ENCODE data around the gene RTL9.

Gene RTL9

GRCh38 chrX:110358548-110358947 lies at the start of gene RTL9:
RTL9 (plus strand) TSS chrX:110358848; CDS start chrX:110450618, 91,770 bp downstream.
- DNase-seq (ENCODE audit: low spot score), result no peak
- TF ChIP-seq, protein P1, sequence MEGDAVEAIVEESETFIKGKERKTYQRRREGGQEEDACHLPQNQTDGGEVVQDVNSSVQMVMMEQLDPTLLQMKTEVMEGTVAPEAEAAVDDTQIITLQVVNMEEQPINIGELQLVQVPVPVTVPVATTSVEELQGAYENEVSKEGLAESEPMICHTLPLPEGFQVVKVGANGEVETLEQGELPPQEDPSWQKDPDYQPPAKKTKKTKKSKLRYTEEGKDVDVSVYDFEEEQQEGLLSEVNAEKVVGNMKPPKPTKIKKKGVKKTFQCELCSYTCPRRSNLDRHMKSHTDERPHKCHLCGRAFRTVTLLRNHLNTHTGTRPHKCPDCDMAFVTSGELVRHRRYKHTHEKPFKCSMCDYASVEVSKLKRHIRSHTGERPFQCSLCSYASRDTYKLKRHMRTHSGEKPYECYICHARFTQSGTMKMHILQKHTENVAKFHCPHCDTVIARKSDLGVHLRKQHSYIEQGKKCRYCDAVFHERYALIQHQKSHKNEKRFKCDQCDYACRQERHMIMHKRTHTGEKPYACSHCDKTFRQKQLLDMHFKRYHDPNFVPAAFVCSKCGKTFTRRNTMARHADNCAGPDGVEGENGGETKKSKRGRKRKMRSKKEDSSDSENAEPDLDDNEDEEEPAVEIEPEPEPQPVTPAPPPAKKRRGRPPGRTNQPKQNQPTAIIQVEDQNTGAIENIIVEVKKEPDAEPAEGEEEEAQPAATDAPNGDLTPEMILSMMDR (IDR thresholded peaks at IDR 0.05; ENCODE audit: extremely low read depth, missing control alignments), result no peak

- no peak for DNase-seq (ENCODE audit: low spot score)
Measured at GRCh38 chrX:110310000-110310790, 48.5 kb upstream of the RTL9 start.

DNA sequence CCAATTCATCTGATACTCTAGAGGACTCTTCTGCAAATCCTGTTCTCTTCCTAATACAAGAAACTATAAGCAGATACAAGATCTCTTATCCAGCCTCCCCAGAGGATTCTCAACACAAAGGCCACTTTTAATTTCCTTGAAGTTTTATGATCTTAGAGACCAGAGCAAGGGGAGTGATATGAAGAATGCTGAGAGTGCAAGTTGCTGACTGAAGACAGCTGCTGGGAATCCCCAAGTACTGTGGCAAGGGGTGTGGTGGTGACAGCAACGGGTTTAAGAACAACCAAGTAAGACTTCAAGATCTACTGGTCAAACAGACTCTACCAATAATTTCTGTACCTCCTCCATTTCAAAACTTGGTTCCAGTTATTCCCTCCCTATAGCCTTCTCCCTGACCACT lies 47.8 kb upstream of the RTL9 start:
- DNase-seq (ENCODE audit: low spot score), result peak; percentile 29
- TF ChIP-seq, protein P1 (IDR thresholded peaks at IDR 0.05; ENCODE audit: extremely low read depth, missing control alignments), result no peak

More at GRCh38 chrX:110310000-110310790, 48.5 kb upstream of the RTL9 start:
- TF ChIP-seq, protein P1 (IDR thresholded peaks at IDR 0.05; ENCODE audit: extremely low read depth, missing control alignments), result no peak

GRCh38 chrX:110311437-110312230 lies 47.0 kb upstream of the RTL9 start:
- DNase-seq (ENCODE audit: low spot score), result no peak
- TF ChIP-seq, protein P1 (IDR thresholded peaks at IDR 0.05; ENCODE audit: extremely low read depth, missing control alignments), result no peak

DNA sequence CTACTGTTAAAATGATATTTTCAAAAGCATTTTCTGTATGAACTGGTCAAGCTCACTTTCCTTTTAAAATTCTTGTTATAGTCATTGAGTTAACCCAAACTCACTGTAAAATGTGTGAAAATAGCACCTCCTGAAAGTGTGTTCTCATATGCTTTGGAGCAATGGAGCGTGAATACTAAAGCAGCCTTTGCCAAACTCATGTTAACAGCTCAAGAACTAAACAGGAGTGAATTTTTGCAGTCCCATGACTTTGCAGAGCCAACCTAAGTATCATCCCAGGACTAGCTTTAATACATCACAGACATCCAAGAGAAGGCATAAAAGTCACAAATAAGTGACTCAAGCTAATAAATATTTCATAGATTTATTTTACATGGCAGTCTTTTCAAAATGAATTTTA lies 43.1 kb upstream of the RTL9 start:
- DNase-seq (ENCODE audit: low spot score), result peak; percentile 16
- TF ChIP-seq, protein P1 (IDR thresholded peaks at IDR 0.05; ENCODE audit: extremely low read depth, missing control alignments), result no peak

- TF ChIP-seq, protein P1 (IDR thresholded peaks at IDR 0.05; ENCODE audit: extremely low read depth, missing control alignments), result no peak
- no peak for DNase-seq (ENCODE audit: low spot score)
Measured at GRCh38 chrX:110316351-110317060, 42.1 kb upstream of the RTL9 start.
